Dedifferentiated amniotic fluid mesenchymal stem cell (primary cell): ENCODE results near the gene GALNT6.

ENCODE experiments used
- DNase-seq: peaks from one replicate; pipeline ENCODE4 v3.0.0-alpha.2; 2016; ENCODE audit errors: extremely low spot score

GALNT6 gene

DNA sequence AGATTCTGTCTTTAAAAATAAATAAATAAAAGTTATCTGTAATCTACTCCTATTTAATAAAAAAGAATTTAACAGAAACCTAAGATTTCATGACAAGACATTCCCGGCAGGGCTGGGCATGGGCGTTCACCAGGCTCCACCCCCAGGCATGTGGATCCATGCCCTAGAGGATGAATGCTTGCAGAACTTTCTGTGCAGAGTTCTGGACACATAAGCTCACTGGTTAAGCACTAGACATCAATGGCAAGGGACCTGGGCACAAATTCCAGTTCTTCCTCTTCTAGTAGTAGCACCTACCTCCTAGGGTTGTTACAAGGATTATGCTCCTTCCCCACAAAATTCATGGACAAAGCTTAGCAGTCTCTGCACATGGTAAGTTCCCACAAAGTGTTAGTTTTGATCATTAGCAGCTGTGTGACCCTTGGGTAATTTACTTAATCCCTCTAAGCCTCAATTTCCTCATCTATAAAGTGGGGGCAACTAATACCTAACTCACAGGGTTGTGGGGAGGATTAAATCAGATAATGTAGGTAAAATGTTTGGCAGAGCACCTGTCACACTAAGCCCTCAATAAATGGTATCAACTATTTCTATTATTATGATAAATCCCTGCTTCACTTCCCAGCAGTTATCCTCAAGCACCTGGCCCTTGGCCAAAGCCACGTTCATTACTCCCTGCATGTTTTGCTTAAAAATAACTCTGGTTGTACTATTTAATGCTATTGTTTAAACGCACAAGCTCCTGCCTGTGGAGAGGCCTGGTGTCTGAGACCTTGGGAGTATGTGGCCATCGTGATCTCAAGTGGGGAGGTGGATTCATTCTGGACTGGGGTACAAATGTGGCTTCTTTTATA is 9.8 kb downstream of the GALNT6 start:
- no peak for DNase-seq

DNA sequence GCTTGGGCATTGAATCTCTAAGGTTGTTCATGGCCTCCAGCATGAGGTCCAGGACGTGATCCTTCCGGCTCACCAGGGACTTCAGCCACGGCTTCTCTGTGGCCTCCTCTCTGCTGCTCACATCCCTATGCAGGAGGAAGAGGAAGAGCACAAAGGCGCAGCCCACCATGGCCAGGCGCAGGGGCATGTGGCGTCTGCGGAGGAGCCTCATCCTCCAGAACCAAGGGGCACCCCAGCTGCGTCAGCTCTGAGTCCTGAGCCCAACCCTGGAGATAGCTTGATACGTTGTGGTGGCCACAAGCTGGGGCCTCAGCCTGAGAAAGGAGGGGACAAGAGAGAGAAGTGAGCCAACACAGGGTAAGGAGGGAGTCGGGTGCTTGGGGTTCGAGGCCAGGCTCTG is 11.6 kb downstream of the GALNT6 start:
- DNase-seq: no peak

DNA sequence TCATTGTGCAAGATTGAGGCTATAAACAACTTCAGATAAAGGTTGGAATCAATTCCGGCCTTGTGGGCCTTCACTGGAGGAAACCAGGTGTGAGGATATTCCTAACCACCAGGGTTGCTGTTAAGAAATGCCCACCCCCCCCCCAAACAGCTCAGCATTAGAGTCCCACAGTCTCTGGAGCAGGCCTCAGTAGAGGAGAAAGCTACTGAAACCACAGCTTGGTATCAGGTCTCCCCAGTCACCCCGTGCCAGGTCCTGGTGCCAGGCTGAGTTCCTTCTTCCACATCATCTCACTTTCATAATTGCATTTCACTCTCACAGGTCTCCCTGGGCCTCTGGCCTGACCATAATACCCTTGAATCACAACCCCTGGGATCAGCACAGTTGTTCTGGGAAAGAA is 12.5 kb downstream of the GALNT6 start:
- DNase-seq: no peak

DNA sequence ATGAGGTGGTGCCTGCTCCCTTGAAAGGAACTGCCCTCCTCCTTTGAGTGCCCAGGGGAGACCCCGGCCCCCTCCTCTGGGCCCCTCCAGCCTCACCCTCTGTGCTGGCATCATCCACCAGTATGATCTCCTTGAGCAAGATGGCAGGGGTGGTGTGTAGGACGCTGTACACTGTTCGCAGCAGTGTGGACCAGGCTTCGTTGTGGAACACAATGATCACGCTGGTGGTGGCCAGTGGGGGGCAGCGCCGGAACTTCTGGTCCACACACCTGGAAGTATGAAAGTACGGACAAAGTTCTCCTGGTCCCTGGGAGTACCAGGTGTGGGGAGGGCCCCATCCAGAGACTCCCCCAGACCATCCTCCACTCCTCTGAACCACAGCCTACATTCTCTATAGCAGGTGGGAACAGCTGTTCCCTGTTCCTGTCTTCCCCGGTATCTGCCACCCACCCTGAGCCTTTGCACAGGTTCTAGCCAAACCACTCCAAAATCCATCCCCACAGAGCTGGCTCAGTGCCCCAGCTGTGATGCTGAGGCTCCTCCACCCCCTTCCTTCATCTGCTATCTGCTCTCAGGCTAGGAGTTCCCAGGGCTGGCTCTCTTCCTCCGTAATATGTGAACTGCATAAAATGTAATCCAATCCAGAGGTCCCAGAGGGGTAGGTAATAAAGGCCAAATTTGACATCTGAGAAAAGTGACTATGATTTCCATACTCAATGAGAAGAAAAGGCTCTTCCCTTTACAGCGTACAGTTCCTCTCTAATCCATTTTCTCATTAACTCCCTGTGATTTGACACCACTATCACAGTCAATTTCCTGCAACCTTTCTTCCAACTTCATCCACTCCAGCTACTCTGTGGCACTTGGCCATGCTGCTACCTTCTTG is 13.9 kb downstream of the GALNT6 start:
- DNase-seq: no peak

DNA sequence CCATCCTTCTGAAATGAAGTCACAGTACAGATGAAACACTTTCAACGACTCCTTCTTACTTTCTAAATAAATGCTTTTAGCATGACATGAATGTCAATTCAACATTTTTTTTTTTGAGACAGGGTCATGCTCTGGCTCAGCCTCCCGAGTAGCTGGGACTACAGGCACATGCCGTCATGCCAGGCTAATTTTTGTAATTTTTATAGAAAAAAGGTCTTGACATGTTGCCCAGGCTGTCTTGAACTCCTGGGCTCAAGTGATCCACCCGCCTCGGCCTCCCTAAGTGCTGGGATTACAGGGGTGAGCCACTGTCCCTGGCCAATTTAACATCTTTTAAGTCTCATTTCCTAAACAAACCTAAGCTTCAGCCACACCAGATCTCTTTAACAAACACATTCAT is 16.4 kb downstream of the GALNT6 start:
- no peak for DNase-seq

DNA sequence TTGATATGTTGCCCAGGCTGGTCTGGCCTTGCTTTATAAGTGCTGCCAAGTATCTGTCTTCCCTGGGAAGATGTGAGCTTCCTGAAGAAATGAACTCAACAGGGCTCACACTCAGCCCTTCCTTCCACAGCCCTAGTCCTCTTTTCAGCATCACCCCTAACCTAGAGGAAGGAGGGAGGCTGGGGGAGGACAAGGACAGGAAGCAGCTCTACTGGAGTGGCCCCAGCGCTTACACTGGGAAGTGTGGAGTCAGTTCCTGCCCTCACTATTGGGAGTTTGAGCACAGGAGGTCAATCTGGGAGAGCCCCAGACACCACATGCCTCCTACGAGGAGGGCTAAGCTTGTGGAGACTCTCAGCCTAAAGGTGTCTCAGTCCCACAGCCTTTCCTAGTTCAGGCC is 16.8 kb downstream of the GALNT6 start:
- no peak for DNase-seq

DNA sequence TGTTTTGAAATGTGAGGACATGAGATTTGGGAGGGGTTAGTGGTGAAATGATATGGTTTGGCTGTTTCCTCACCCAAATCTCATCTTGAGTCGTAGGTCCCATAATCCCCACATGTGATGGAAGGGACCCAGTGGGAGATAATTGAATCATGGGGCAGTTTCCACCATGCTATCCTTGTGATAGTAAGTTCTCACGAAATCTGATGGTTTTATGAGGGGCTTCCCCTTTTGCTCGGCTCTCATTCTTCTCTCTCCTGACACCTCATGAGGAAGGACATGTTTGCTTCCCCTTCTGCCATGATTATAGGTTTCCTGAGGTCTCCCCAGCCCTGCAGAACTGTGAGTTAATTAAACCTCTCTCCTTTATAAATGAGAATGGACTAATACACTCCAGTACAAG is 18.0 kb downstream of the GALNT6 start:
- no peak for DNase-seq

DNA sequence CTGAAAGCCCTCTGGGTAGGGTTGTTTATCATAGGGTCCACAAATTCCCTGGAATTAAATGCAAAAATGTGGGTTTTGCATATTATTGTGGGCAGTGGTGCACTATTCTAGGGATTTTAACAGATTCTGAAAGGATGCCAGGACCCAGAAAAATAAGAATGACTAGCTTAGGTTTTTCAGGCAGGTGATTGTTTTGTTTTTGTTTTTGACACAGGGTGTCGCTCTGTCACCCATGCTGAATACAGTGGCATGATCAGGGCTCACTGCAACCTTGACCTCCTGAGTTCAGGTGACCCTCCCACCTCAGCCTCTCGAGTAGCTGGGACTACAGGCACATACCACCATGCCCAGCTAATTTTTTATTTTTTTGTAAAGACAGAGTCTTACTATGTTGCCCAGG is 19.2 kb downstream of the GALNT6 start:
- no peak for DNase-seq

DNA sequence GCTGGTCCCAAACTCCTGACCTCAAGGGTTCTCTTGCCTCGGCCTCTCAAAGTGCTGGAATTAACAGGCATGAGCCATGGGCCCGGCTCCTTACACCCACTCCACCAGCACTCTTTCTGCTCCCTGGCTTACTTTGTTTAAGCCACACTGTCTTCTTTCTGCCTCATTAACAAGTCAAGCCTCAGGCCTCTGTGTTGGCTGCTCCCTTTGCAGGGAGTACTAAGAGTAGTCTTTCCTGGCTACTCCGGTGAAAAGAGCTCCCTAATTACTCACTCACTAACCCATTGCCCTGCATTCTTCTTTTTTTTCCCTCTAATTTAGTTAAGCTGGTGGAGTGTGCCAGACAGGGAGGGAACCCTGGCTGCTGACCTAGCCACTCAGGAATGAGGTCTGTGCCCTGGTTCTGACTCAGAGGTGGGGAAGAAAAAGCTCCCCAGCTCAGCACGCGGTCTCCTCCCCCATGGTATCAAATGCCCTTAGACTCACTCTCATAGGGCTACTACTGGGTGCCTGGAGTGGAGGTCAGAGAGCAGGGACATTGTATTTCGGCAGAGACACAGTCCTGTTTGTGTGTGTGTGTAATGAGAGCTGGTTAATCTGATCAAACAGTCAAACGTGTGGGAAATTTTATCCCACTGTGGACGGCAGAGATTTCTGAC is 19.8 kb downstream of the GALNT6 start:
- peak; percentile 94 for DNase-seq

DNA sequence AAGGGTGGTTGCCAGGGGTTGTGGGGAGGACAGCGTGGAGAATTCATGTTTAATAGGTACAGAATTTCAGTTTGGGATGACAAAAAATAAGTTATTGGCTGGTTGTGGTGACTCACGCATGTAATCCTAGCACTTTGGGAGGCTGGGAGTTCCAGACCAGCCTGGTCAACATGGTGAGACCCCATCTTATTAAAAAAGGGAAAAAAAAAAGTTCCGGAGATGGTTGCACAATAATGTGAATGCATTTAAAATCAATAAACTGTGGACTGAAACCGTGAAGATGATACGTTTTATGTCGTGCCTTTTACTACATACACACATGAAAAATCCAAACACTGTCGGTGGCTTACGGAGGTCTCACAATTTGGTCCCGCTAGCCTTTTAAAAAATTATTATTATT is 20.5 kb downstream of the GALNT6 start:
- DNase-seq: no peak

DNA sequence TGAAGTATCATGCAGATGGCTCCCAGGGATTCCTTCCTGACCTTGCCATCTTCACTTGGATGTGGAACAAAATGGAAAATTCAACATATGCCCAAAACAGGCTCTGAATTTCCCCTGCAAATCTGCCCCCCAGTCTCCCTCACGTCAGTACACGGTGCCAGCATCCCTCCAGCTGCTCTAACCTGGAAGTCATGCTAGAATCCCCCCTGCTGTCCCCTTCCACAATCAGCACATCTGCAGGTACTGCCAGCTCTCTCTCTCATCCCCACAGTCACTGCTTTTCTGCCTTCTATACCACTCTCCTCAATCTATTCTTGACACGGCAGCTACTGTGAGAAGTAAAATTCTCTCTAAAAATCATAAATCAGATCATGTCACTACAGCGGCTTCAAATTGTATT is 21.6 kb downstream of the GALNT6 start:
- no peak for DNase-seq

DNA sequence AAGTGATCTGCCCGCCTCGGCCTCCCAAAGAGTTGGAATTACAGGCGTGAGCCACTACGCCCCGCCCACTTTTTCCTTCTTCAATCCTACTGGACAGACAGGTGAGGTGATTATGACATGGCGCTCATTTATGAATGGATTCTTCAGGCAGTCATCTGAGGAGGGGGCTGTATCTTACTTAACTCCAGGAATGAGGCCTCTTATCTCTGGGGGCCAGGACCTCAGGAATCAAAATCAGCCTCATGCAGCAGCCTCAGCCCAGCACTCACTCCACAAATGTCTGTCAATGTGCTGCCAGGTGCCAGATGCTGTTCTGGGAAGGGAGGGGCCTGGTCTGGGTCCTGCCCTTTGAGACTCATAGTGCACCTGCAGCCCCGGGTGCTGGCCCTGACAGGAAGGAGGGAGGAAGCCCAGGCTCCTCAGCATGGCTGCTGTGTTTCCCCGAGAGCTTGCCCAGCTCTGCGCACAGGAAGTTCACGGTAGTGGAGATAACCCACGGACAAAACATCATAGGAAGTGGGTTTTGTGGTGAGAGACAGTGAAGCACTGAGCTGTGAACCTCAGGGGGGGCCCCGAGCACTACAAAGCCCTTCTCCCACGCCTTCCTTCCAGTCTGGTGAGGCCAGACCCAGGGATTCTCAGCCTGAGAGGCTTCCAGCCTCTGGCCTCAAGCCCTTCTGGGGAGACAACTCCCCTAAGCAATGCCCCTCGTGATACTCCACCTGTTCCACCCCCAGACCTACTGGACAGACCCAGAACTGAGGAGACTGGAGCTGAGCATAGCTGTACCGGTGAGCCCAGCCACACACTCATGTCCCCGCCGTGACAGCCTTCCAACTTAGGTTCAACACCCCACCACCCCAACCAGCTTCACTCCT is 22.3 kb downstream of the GALNT6 start:
- DNase-seq: no peak

DNA sequence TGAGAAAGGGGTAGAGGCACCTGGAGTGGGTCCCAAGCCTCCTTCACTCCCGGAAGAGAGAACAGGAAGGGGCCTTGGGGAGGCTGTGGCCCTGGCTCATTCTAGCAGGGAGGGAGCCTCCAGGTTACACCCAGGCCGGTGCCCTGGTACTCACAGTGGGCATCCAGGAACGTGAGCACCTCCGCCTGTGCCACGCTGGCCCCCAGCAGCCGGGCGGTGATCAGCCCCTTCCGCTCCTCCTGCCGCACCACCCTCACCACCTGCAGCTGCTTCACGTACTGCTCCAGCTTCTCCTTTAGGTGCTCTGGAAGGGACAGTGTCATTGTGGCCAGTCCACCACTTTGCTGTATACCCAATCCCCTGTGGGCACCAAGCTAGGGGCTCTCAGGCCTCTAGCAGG is 25.9 kb downstream of the GALNT6 start:
- DNase-seq: no peak

DNA sequence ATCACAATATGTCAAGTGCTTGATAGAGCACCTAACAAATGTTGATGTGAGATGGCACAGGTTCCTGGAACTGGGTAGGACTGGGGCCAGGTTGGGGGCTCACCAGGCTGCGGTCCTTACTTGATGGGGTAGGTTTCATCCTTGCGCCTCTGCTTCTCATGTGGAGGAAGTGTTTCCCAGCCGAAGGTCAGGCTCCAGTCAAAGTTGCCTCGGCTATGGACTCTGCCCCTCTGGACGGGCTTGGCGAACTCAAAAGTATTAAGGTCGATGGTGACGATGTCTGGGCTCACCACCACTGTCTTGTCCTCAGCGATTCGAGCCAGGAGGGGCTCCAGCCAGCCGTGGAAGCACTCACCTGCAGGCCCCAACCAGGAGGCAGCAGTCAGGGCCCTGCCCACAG is 27.2 kb downstream of the GALNT6 start:
- no peak for DNase-seq

DNA sequence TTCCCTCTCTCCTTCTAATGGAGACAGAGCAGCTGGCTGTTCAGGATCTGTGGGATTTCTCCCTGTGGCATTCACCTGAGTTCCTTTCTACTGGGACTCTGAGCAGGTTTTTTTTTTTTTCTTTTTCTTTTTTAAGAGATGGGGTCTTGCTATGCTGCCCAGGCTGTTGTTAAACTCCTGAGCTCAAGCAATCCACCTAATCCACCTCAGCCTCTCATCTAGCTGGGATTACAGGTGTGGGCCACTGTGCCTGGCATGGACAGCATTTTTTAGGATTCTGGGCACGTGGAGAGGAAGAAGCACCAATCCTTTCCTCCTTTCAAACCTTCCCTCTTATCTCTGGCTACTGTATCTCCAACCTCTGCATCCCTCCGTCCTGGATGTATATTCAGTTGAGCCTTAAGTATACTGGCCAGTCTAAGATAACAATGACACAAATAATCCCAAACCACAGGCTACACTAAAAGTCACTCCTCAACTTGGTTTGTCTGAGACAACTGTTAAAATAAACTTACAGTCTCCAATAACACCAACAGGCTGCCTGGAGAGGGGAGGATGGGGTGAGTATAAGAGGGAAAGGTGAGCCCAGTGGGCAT is 28.4 kb downstream of the GALNT6 start:
- DNase-seq: no peak

DNA sequence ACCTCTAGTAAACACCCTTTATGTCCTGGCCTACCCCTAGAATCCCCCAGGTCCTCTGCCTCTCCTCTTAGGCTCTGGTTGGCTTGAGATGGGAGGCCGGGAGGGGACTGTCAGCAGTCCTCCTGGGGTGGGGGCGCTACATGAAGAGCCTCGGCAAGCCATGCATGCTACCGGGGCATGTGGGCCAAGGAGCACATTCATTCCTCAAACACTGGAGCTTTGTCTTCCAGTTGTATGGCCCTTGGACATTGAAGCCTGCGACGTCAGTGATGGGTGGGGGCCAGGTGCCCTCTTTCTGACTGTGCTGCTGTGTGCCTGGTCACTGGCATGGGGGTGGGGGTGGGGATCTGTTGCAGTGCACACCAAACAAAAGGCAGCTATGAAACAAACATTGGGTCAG is 28.9 kb downstream of the GALNT6 start:
- no peak for DNase-seq

DNA sequence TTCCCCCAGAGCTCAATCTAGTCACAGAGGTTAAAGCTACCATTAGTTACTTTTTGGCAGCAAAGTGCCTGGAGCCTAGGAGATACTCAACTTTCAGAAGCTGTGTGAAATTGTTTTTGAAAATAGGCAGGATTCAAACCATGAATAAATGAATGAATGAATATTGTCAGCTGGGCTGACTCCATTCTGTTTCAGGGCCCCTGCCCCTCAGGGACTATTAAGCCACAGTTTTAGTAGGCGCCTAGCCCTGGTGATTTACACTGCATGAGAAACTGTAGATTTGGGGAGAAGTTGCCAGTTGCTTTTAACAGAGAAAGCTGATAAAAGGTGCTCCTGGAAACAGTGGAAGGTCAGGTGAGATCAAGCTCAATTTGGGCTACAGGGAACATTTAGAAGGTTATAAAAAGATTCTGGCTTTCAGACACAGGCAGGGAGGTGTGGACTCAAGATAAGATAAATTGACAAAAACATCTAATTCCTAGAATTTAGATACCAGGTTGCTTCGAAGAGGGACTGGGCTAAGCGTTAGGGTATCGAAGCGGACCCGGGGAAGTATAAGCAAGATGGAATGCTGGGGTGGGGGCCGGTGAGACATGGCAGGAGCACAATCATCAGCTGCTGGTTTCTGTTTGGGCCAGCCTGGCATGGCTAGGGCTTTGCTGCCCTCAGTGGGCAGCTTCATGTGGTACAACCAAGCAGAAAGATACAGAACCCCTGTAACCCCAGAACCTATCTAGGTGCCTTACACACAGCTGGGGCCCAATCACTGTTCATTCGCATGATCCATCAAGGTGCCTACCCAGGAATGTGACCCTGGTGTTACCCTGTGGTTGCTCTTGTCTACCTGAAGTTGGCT is 29.8 kb downstream of the GALNT6 start:
- DNase-seq: no peak

DNA sequence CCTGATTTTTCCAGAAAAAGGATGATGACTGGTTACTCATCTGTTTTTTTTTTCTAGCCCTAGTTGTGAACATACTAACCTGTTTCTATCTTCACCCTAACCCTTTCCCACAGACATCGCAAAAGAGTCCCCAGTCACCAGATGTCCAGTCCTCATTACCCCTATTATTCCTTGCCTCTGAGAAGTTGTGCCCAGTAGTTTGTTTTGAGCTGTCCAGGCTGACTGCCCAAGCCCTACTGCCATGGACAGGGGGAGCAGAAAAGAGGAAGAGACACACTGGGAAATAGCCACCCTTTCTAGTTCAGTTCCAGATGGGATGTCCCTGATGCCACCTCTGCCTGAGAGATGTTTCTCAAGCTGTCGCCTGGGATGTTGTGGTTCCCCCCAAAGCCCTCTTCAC is 30.9 kb downstream of the GALNT6 start:
- no peak for DNase-seq

DNA sequence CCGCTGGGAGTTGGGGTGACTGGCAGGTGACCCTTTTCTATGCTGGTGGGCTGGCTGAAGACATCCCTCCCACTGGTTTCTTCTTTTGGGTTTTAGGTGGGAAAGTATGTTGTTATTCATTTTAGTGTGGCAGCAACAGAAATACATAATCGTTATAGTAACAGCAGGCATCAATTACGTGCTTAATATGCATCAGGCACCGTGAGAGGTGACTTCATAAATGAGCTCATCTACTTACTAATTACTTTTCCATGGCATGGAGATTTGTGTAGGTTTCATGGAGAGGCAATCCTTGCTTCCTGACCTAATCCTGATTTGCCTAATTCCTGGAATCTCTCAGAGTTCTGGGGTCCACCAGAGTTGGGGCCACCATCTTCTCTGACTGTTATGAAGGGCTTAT is 31.4 kb downstream of the GALNT6 start:
- no peak for DNase-seq

DNA sequence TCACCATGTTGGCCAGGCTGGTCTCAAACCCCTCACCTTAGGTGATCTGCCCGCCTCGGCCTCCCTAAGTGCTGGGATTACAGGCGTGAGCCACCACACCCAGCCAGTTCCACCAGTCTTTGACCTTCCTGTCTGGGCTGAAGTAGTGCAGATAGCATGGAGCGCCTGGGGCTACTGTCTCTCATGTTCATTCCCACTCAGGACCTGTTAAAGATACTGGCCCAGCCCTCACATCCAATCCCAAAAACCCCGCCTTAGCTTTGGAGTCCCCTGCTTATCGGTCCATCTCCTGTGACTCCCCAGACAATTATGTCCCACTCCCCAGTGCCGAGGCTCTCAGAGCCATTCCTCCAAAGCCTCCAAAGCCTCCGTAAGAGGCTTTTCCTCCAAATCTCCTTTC is 32.7 kb downstream of the GALNT6 start:
- no peak for DNase-seq
